ENCODE results near the gene DVL2. TPM values are rescaled to one million over a fixed set of nuclear protein-coding genes. Genes with fewer than 3 reads are reported as not detected.

The DVL2 gene
- total RNA-seq: 10 to 100 TPM; 53.2 to 78.1 (median 55.5) TPM

DNA sequence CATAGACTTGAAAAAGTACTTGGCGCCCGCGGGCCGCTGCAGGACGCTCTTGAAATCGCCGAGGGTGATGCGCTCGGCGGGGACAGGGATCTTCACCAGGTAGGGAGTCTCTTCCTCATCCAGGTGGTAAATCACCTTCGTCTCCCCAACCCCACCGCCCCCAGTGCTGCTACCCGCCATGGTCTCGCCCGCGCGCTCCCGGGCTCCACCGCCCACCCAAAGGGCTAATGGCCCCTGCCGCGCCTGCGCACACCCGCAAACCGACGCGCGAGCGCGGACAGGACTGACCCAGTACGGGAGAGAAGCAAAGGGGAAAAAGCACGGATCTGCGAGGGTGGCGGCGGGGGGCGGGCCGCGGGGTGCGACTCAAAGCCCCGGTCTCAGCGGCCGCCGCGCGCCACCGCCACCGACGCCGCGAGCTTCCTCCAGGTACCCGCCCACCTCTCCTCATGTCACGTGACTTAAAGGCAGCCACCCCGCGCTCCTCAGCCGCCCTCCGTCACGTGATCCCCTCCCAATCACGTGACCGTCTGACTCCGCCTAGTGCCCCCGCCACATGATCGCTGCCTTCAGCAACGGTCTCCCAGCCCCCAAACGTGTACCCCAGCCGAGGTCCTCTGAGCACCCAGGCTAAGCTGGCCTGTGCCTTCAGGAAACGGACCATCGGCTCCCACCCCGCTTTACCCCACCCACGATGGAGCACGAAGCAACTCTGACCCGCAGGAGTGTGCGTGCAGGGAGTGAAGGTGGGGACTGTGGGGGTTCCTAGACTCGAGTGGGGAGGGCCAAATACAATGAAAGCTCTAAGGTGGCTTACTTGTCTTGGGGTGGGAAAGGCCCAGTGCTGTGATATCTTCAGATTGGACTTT is at the start of gene DVL2:
DVL2 (minus strand) TSS at position 435 of the 869 bp plus-strand sequence; CDS start at position 180, 255 bp downstream.
- peak in 1 of 2 donors; percentile 65 for TF ChIP-seq POLR2A (IDR thresholded peaks at IDR 0.05)
- TF ChIP-seq EP300 (IDR thresholded peaks at IDR 0.05): no peak
- TF ChIP-seq POLR2AphosphoS5 (IDR thresholded peaks at IDR 0.05): peak in 2 of 3 donors; percentile 76 to 85
- TF ChIP-seq, protein P1, sequence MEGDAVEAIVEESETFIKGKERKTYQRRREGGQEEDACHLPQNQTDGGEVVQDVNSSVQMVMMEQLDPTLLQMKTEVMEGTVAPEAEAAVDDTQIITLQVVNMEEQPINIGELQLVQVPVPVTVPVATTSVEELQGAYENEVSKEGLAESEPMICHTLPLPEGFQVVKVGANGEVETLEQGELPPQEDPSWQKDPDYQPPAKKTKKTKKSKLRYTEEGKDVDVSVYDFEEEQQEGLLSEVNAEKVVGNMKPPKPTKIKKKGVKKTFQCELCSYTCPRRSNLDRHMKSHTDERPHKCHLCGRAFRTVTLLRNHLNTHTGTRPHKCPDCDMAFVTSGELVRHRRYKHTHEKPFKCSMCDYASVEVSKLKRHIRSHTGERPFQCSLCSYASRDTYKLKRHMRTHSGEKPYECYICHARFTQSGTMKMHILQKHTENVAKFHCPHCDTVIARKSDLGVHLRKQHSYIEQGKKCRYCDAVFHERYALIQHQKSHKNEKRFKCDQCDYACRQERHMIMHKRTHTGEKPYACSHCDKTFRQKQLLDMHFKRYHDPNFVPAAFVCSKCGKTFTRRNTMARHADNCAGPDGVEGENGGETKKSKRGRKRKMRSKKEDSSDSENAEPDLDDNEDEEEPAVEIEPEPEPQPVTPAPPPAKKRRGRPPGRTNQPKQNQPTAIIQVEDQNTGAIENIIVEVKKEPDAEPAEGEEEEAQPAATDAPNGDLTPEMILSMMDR (IDR thresholded peaks at IDR 0.05): no peak
- no peaks in the 10 kb centered on the region for H3K27me3 ChIP-seq
- peak within 1 kb of the TSS; percentile 87 for H3K27ac ChIP-seq
- H3K9me3 ChIP-seq: no peaks in the 10 kb centered on the region
- H3K4me1 ChIP-seq: peaks cover 64% of the 10 kb centered on the region
- peak; percentile 98 to 99 for DNase-seq (ENCODE audit: low spot score in 2 of 2)
- H3K36me3 ChIP-seq: peaks cover 6% of the 10 kb centered on the region
- H3K4me3 ChIP-seq: peak within 1 kb of the TSS; percentile 83
- WGBS: 2% methylated on average over 13 of the region's 72 CpGs

DNA sequence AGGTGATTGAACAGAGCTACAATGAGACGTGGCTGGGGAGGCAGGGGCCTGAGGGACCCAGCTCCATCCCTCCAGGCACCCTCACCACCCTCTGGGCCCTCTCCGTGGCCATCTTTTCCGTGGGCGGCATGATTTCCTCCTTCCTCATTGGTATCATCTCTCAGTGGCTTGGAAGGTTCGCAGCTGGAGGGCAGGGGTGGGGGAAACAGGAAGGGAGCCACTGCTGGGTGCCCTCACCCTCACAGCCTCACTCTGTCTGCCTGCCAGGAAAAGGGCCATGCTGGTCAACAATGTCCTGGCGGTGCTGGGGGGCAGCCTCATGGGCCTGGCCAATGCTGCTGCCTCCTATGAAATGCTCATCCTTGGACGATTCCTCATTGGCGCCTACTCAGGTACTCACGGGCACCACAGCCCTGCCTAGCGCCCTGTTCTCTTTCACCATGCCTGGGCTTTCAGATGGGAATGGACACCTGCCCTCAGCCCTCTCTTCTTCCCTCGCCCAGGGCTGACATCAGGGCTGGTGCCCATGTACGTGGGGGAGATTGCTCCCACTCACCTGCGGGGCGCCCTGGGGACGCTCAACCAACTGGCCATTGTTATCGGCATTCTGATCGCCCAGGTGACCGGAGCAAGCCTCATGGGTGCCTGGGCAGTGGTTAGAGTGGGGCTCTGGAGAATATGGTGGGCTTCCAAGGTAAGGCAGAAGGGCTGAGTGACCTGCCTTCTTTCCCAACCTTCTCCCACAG is 49.3 kb upstream of the DVL2 start:
- Histone ChIP-seq H3K27ac (no peak overlapping the region), H3K27me3 (peaks cover 10% of the 10 kb centered on the region), H3K36me3 (no peaks in the 10 kb centered on the region), H3K4me1 (peaks cover 34% of the 10 kb centered on the region), H3K9me3 (no peaks in the 10 kb centered on the region), H3K4me3 (no peak overlapping the region)
- no peak for DNase-seq (ENCODE audit: low spot score in 2 of 2)
- 84% methylated on average over 18 of the region's 18 CpGs for WGBS
- no peak for TF ChIP-seq EP300 (IDR thresholded peaks at IDR 0.05)

DNA sequence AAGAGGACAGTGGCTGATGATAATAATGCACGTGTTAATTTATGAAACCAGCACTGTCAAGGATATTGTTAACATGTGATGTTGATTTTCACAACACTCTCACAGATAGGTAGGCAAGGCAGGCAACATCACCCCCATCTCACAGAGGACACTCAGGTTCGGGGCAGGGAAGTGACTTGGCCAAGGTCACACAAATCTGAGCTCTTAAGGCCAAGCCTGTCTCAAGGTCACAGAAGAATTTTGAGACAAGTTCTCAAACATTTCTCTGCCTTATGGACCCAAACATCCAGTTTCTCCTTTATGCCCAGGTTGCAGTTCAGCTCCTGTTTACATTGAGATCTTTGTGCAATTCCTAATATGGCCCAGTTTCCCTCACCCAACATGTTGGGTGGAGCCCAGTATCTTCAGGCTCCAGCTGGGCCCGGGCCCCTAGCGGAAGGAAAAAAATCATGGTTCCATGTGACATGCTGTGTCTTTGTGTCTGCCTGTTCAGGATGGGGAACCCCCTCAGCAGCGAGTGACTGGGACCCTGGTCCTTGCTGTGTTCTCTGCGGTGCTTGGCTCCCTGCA is 48.5 kb upstream of the DVL2 start:
- Histone ChIP-seq H3K4me3 (peak overlapping the region; percentile 53), H3K4me1 (peaks cover 34% of the 10 kb centered on the region), H3K27ac (peak overlapping the region; percentile 73), H3K27me3 (peaks cover 6% of the 10 kb centered on the region), H3K36me3 (no peaks in the 10 kb centered on the region), H3K9me3 (no peaks in the 10 kb centered on the region)
- TF ChIP-seq EP300 (IDR thresholded peaks at IDR 0.05): no peak
- DNase-seq (ENCODE audit: low spot score in 2 of 2): no peak
- 46% methylated on average over 6 of the region's 6 CpGs for WGBS

DNA sequence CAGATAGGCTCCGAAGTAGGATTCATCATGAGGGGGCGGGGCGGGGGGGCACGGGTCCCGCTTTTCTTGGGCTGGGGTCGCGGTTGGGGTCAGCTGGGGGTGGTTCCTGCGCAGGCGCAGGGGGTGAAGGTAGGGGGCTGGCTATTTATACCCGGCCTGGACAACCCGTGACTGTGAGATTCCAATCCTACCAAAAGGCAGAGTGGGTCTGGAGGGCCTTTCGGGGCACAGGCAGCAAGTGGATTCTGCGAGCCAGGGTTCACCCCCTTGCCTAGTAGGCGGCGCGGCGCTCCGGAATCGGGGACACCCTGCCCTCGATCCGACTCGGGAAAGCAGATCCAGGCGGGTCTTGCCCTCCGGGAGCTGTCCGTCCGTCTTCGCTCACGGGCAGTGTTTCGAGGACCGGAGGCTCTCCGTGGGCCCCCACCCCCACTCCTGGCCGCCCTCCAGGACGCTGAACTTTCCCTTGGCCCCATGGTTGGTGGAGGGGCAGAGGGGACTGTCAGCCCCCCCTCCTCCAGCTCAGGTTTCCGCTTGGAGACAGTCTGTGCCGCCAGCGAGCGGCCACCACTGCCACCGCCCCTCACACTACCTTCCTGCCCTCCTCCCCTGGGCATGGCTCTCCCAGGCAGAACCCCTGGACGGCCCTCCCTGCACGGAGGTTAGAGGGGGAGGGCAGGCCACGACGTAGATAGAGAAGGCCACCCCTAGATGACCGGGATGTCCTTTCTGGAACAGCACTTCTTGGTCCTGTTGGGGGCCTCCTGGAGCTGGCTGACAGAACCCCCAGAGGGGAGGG is 47.8 kb upstream of the DVL2 start:
- DNase-seq (ENCODE audit: low spot score in 2 of 2): no peak
- no peak for TF ChIP-seq POLR2A (IDR thresholded peaks at IDR 0.05)
- TF ChIP-seq, protein P1 (IDR thresholded peaks at IDR 0.05): no peak
- TF ChIP-seq POLR2AphosphoS5 (IDR thresholded peaks at IDR 0.05): no peak
- no peak for TF ChIP-seq EP300 (IDR thresholded peaks at IDR 0.05)
- H3K9me3 ChIP-seq: no peaks in the 10 kb centered on the region
- peak overlapping the region; percentile 53 for H3K4me3 ChIP-seq
- peak overlapping the region; percentile 73 for H3K27ac ChIP-seq
- 9% methylated on average over 8 of the region's 43 CpGs for WGBS
- peaks cover 3% of the 10 kb centered on the region for H3K27me3 ChIP-seq
- H3K36me3 ChIP-seq: no peaks in the 10 kb centered on the region
- peaks cover 34% of the 10 kb centered on the region for H3K4me1 ChIP-seq

DNA sequence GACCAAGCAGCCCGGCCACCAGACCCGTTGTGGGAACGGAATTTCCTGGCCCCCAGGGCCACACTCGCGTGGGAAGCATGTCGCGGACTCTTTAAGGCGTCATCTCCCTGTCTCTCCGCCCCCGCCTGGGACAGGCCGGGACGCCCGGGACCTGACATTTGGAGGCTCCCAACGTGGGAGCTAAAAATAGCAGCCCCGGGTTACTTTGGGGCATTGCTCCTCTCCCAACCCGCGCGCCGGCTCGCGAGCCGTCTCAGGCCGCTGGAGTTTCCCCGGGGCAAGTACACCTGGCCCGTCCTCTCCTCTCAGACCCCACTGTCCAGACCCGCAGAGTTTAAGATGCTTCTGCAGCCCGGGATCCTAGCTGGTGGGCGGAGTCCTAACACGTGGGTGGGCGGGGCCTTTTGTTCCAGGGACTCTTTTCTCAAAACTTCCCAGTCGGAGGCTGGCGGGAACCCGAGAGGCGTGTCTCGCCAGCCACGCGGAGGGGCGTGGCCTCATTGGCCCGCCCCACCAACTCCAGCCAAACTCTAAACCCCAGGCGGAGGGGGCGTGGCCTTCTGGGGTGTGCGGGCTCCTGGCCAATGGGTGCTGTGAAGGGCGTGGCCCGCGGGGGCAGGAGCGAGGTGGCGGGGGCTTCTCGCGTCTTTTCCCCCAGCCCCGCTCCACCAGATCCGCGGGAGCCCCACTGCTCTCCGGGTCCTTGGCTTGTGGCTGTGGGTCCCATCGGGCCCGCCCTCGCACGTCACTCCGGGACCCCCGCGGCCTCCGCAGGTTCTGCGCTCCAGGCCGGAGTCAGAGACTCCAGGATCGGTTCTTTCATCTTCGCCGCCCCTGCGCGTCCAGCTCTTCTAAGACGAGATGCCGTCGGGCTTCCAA is 47.0 kb upstream of the DVL2 start, which contains the start of gene SLC2A4:
SLC2A4 (plus strand) TSS at position 645 of the 879 bp plus-strand sequence; CDS start at position 862, 217 bp downstream.
- TF ChIP-seq EP300 (IDR thresholded peaks at IDR 0.05) (no peak), POLR2AphosphoS5 (IDR thresholded peaks at IDR 0.05) (no peak), POLR2A (IDR thresholded peaks at IDR 0.05) (no peak)
- TF ChIP-seq, protein P1 (IDR thresholded peaks at IDR 0.05): no peak
- H3K9me3 ChIP-seq: no peaks in the 10 kb centered on the region
- no peaks in the 10 kb centered on the region for H3K36me3 ChIP-seq
- peaks cover 34% of the 10 kb centered on the region for H3K4me1 ChIP-seq
- peaks cover 3% of the 10 kb centered on the region for H3K27me3 ChIP-seq
- H3K27ac ChIP-seq: peak within 1 kb of the TSS; percentile 73
- peak; percentile 95 for DNase-seq (ENCODE audit: low spot score in 2 of 2)
- WGBS: 0% methylated on average over 32 of the region's 71 CpGs
- H3K4me3 ChIP-seq: peak within 1 kb of the TSS; percentile 53

Measured in suprapubic skin (tissue), 4 donors.